MCF 10A (cell line): Measurements from ENCODE around the gene OTUD7B. TPM values are rescaled to one million over a fixed set of nuclear protein-coding genes. Genes with fewer than 3 reads are reported as not detected.

Experiments
- BruUV-seq: library from RNA; stranded (reverse); fragments of 400-500 nt; replicated peaks from 2 replicates; lab custom pipeline; 2021; lab: Mats Ljungman, UMichigan
- CTCF ChIA-PET: fragments of 300-600 bp; sonication (Branson Sonifier 250); formaldehyde crosslinking; extraction: SDS; loops from one replicate; lab custom pipeline; 2021; ENCODE audit warnings: antibody characterized with exemption, inconsistent platforms; lab: Yijun Ruan, JAX
- POLR2A ChIA-PET: fragments of 300-600, 350-650 bp; sonication (Branson Sonifier 250); formaldehyde crosslinking; extraction: SDS; loops from one replicate; lab custom pipeline; 2020; ENCODE audit warnings: antibody characterized with exemption, inconsistent platforms; lab: Yijun Ruan, JAX
- DNase-seq: peaks from one replicate; pipeline ENCODE4 v3.0.0-alpha.2; 2018; ENCODE audit not compliant: unreplicated experiment
- H3K27ac Mint-ChIP-seq: one replicate; pipeline ENCODE4 v1.8.0; 2022; ENCODE audit warnings: mild to moderate bottlenecking, low read depth, mixed read lengths; ENCODE audit not compliant: unreplicated experiment
- H3K27me3 Mint-ChIP-seq: one replicate; pipeline ENCODE4 v1.8.0; 2022; ENCODE audit warnings: mixed read lengths; ENCODE audit not compliant: insufficient read depth, unreplicated experiment
- H3K36me3 Mint-ChIP-seq: one replicate; pipeline ENCODE4 v1.8.0; 2022; ENCODE audit warnings: mild to moderate bottlenecking, moderate library complexity, mixed read lengths; ENCODE audit not compliant: insufficient read depth, unreplicated experiment
- H3K4me1 Mint-ChIP-seq: one replicate; pipeline ENCODE4 v1.8.0; 2022; ENCODE audit warnings: mixed read lengths; ENCODE audit not compliant: insufficient read depth, unreplicated experiment
- H3K4me3 Mint-ChIP-seq: one replicate; pipeline ENCODE4 v1.8.0; 2022; ENCODE audit warnings: mild to moderate bottlenecking, moderate library complexity, mixed read lengths; ENCODE audit not compliant: unreplicated experiment
- H3K9me3 Mint-ChIP-seq: one replicate; pipeline ENCODE4 v1.8.0; 2022; ENCODE audit warnings: mixed read lengths; ENCODE audit not compliant: unreplicated experiment
- intact Hi-C: fragments of 100-400 bp; cut with micrococcal nuclease; formaldehyde crosslinking; loops from 2 replicates; pipeline ENCODE4 v1.14.1; 2022
- total RNA-seq: library from RNA; stranded (reverse); gene quantifications from 2 replicates; pipeline ENCODE4 v1.2.3, GENCODE V29; 2022
- TF ChIP-seq, protein P1 (sequence below): fragments of 200-600 bp; IDR thresholded peaks from one replicate; pipeline ENCODE4 v1.8.0; 2022; ENCODE audit warnings: antibody characterized with exemption, mild to moderate bottlenecking; ENCODE audit not compliant: unreplicated experiment

Gene OTUD7B
- total RNA-seq, 1 experiment from 2014 or later: 44.3 TPM

DNA sequence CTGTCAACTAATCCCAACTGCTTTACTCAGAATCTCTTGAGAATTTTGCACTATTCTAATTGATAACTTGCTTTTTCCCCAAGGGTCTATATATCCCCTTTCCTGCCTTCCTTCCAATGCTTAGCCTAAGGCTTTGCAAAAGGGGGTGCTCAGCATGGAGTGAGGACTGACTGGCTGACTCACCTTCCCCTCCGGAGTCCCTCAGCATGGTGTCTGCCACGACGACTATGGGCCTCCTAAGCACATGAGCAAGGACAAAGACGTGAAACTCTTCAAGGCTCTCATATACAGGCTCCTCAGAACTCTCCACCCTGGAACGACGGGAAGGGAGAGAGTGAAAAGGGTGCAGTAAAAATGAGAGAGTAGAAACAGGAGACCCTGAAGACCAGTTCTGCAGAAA is 60.6 kb downstream of the OTUD7B start:
- no peak for DNase-seq
- Mint-ChIP-seq H3K4me3 (no peak overlapping the region), H3K27ac (peak overlapping the region; percentile 20), H3K4me1 (no peaks in the 10 kb centered on the region), H3K9me3 (no peaks in the 10 kb centered on the region), H3K36me3 (peaks cover 75% of the 10 kb centered on the region), H3K27me3 (no peaks in the 10 kb centered on the region)
- intact Hi-C loops: no loop called here
- BruUV-seq: no TSS peak
- ChIA-PET POLR2A (interaction anchor here (1.2 to 1.5 kb wide), 2 partner anchors 45 to 63 kb away, joined by 4 to 6 read pairs; a partner anchor contains a TSS), CTCF (interaction anchor here (0.6 to 2.5 kb wide), 2 partner anchors 12 to 237 kb away, joined by 3 to 7 read pairs; no protein-coding TSS in a partner anchor)
- TF ChIP-seq, protein P1, sequence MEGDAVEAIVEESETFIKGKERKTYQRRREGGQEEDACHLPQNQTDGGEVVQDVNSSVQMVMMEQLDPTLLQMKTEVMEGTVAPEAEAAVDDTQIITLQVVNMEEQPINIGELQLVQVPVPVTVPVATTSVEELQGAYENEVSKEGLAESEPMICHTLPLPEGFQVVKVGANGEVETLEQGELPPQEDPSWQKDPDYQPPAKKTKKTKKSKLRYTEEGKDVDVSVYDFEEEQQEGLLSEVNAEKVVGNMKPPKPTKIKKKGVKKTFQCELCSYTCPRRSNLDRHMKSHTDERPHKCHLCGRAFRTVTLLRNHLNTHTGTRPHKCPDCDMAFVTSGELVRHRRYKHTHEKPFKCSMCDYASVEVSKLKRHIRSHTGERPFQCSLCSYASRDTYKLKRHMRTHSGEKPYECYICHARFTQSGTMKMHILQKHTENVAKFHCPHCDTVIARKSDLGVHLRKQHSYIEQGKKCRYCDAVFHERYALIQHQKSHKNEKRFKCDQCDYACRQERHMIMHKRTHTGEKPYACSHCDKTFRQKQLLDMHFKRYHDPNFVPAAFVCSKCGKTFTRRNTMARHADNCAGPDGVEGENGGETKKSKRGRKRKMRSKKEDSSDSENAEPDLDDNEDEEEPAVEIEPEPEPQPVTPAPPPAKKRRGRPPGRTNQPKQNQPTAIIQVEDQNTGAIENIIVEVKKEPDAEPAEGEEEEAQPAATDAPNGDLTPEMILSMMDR: no peak

DNA sequence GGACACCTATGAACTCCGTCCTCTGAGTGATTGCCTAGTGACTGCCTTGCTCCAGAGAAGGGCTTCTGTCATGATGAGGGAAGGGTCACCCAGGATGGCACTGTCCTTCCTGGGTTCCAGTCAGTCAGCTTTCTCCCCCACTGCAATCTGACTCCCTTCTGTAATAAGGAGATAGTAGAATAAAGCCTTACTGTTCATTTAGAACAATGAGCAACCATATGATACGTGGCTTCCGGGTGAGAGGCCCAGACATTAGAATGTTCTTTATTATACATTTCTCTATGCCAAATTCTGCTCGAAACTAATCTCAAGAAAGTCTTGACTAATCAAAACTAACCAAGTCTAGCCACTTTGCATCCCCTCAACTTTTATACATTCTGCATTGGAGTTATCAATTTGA is 65.3 kb downstream of the OTUD7B start:
- Mint-ChIP-seq H3K36me3 (peaks cover 69% of the 10 kb centered on the region), H3K4me1 (peaks cover 12% of the 10 kb centered on the region), H3K9me3 (no peaks in the 10 kb centered on the region), H3K27me3 (no peaks in the 10 kb centered on the region), H3K4me3 (no peak overlapping the region), H3K27ac (no peak overlapping the region)
- BruUV-seq: no TSS peak
- TF ChIP-seq, protein P1: no peak
- intact Hi-C loops: no loop called here
- ChIA-PET POLR2A (no interaction called here), CTCF (interaction anchor here (3.5 kb wide), 1 partner anchor 17 kb away, joined by 15 read pairs; no protein-coding TSS in a partner anchor)
- DNase-seq: no peak

DNA sequence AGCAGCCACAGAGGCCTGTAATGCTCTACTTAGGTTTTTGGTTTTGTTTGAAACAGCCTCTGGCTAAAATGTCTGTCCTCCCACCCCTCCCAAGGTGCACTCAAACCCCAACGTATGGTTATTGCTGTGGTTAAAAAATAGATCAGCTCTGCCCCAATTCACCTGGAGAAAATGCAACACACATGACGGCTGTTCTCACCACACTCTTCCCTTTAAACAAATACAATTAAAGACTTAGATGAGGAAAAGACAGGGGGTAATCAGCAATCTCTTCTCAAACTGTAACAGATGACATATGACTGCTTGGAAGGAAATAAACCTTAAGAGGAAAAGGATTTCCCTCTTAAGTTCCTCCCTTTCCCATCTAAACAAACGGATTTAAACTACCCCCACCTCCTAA is 67.6 kb downstream of the OTUD7B start:
- ChIA-PET CTCF (interaction anchor here (3.5 kb wide), 1 partner anchor 19 kb away, joined by 15 read pairs; no protein-coding TSS in a partner anchor), POLR2A (interaction anchor here (0.8 to 9.2 kb wide), 4 partner anchors 9 to 94 kb away, joined by 3 to 273 read pairs (median 6); partner anchors contain the start of gene SF3B4)
- TF ChIP-seq, protein P1: no peak
- DNase-seq: no peak
- intact Hi-C loops: no loop called here
- Mint-ChIP-seq H3K9me3 (no peaks in the 10 kb centered on the region), H3K36me3 (peaks cover 50% of the 10 kb centered on the region), H3K27me3 (no peaks in the 10 kb centered on the region), H3K4me1 (peaks cover 29% of the 10 kb centered on the region), H3K27ac (peak overlapping the region; percentile 50), H3K4me3 (no peak overlapping the region)
- TSS peak; percentile 17 for BruUV-seq

DNA sequence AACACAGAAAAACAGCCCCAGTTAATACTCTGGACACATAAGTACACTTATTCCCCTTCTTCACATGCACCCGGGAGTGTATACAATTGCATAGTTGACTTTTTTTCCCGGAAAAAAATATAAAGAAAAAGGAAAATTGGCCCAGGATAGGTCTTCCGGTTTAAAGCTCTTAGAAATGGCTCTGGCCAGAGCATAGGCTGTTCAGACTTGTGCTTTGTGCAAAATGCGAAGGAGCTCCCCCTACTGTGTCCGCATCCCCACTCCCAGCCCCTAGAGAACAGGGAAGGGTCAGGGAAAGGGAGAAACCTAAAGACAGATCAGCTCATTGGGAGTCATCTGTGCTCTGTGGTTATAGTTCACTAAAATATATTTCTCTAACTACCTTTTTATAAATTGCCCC is 68.3 kb downstream of the OTUD7B start:
- intact Hi-C loops: no loop called here
- ChIA-PET CTCF (interaction anchor here (3.5 kb wide), 1 partner anchor 20 kb away, joined by 15 read pairs; no protein-coding TSS in a partner anchor), POLR2A (interaction anchor here (0.6 to 9.2 kb wide), 4 partner anchors 14 to 415 kb away, joined by 3 to 273 read pairs (median 6); partner anchors contain the start of gene SF3B4)
- Mint-ChIP-seq H3K27ac (no peak overlapping the region), H3K4me3 (no peak overlapping the region), H3K27me3 (no peaks in the 10 kb centered on the region), H3K4me1 (peaks cover 36% of the 10 kb centered on the region), H3K9me3 (no peaks in the 10 kb centered on the region), H3K36me3 (peaks cover 43% of the 10 kb centered on the region)
- BruUV-seq: no TSS peak
- TF ChIP-seq, protein P1: no peak
- DNase-seq: peak; percentile 28
